GM21390 (cell line): ENCODE data around the gene ABCC6.
"Not testable (repeated sequence)": the region's sequence is repeated elsewhere in the genome, so short reads cannot be mapped to it uniquely, and the experiment has no call there.

Source experiments
- ATAC-seq: cut with Tn5 transposase; IDR thresholded peaks from one replicate; pipeline ENCODE4 v1.9.1; 2021; ENCODE audit not compliant: unreplicated experiment

ABCC6 gene

DNA sequence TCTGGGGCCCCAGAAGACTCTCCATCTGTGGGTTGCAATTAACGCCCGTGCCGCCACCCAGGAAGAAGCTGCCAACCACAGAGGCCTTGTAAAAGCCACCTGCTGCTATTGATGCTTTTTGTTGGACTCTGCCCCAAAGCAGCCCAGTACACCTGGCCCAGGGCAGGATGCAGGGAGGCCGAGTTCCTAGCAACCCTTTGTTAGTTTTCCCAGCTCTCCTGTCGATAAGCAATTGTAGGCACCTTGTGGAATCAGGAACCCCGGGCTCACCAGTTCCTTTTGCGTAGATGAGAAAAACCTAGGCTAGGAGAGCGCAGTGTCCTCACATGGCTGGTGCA lies 103.3 kb downstream of the ABCC6 start:
- ATAC-seq, result no peak

- no peak for ATAC-seq
These were observed 105.0 kb downstream of the ABCC6 start for GRCh38 chr16:16118337-16118736.

DNA sequence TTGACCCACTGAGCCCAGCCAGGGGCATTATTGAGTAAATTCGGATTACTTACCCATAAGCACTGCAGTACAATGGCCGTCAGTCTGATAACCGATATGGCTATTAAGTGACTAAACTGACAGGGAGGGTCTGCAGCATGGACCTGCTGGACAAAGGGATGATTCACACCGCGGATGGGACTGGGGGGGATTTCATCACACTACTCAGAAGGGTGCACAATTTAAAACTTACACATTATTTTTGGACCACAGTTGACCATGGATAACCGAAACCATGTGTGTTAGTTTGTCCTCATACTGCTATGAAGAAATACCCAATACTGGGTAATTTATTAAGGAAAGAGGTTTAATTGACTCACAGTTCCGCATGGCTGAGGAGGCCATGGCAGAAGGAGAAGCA lies 106.5 kb downstream of the ABCC6 start:
- no peak for ATAC-seq

DNA sequence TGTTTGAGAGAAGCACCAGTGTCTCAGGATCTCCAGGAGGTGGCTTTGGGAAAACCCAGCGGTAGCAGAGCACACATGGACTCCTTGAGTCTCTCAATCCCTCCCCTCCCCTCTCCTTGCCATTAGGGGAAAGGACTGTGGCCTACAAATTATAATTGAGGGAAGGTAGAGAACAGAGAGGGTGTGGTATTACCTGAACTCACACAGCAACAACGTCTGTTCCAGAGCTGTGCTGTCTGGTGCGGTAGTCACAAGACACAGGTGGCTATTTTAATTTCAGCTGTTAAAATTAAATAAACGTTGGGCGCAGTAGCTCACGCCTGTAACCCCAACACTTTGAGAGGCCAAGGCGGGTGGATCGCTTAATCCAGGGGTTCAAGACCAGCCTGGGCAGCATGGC lies 110.2 kb downstream of the ABCC6 start:
- ATAC-seq, result no peak

- no peak for ATAC-seq
These were observed 110.7 kb downstream of the ABCC6 start for GRCh38 chr16:16112450-16113053.

DNA sequence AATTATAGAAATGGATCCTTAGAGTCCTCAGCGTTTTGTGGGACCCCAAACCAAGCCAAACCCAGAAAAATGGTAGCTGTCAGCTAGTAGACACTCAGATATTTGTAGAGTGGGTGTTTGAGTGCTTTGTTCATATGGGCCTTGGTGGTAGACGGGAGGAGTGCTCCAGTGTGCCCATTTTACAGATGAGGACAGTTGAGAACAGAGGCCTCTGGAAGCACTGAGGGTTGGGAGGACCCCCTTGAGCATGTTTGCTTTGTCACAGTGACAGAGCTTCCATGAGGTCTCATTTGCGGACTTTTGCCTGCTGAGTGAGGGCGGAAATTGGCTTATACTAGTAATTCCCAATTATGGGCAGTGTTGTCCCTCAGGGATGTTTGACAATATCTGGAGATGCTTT lies 111.7 kb downstream of the ABCC6 start:
- no peak for ATAC-seq

- no peak for ATAC-seq
These were observed 113.2 kb downstream of the ABCC6 start for GRCh38 chr16:16110111-16110490.

GRCh38 chr16:16109453-16110110 lies 113.7 kb downstream of the ABCC6 start:
- no peak for ATAC-seq

DNA sequence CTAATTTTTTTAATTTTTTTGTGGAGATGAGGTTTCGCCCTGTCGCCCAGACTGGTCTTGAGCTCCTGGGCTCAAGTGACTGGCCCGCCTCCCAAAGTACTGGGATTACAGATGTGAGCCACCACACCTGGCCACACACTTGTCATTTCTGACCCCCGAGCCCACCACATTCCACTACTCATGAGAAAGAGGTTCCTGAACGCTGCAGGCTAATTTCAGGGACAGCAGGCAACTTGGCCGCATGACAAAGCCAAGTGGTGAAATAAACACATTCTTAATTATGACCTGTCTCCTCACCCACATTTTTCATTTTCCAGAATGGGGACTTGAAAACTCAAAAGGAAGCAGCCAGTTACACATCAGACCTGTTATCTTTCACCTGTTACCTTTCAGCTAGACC lies 114.5 kb downstream of the ABCC6 start:
- ATAC-seq, result no peak

- ATAC-seq, result no peak
These were observed 115.5 kb downstream of the ABCC6 start for GRCh38 chr16:16107839-16108238.

GRCh38 chr16:16106466-16106865 lies 116.8 kb downstream of the ABCC6 start:
- no peak for ATAC-seq

DNA sequence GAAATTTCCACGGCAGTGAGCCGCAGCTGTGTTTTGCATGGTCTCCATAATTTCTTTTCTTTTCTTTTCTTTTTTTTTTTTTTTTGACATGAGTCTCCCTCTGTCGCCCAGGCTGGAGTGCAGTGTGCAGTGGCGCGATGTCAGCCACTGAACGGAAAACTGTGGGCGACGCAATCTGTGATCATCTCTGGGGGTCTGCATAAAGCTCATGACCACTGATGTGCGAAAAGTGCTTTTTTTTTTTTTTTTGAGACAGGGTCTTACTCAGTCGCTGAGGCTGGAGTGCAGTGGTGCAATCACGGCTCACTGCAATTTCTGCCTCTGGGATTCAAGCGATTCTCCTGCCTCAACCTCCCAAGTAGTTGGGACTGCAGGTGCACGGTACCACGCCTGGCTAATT lies 117.6 kb downstream of the ABCC6 start:
- no peak for ATAC-seq

GRCh38 chr16:16104804-16105141 lies 118.5 kb downstream of the ABCC6 start:
- ATAC-seq, result not testable (repeated sequence)

DNA sequence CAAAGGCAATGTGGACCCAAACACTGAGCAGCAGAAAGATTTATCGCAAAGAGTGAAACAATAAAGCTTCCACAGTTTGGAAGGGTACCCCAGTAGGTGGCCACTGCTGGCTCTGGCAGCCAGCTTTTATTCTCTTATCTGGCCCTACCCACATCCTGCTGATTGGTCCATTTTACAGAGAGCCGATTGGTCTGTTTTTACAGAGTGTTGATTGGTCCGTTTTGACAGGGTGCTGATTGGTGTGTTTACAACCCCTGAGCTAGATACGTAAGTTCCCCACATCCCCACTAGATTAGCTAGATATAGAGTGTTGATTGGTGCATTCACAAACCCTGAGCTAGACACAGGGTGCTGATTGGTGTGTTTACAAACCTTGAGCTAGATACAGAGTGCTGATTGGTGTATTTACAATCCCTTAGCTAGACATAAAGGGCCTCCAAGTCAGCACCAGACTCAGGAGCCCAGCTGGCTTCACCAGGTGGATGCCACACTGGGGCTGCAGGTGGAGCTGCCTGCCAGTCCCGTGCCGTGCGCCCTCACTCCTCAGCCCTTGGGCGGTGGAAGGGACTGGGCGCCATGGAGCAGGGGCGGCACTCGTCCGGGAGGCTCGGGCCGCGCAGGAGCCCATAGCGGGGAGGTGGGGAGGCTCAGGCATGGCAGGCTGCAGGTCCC lies 119.0 kb downstream of the ABCC6 start:
- ATAC-seq, result not testable (repeated sequence)

GRCh38 chr16:16102738-16103137 lies 120.6 kb downstream of the ABCC6 start:
- no peak for ATAC-seq

DNA sequence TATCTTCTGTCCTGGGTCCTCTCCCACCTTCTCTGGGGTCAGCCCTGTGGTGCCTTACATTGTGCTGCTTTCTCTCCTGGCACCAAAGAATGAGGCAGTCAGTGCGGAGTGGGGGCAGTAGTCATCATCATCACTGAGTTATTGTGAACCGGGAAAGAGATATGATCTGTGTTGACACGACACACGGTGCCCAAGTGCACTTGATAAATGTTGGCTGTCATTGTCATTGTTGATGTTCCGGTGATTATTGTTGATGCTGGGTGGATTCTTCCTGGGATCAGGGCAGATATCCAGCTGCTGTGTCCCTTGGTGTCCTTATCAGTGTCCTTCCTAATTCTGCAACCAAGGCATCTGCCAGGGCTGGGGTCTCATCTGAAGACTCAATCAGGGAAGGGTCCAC lies 121.7 kb downstream of the ABCC6 start:
- no peak for ATAC-seq

DNA sequence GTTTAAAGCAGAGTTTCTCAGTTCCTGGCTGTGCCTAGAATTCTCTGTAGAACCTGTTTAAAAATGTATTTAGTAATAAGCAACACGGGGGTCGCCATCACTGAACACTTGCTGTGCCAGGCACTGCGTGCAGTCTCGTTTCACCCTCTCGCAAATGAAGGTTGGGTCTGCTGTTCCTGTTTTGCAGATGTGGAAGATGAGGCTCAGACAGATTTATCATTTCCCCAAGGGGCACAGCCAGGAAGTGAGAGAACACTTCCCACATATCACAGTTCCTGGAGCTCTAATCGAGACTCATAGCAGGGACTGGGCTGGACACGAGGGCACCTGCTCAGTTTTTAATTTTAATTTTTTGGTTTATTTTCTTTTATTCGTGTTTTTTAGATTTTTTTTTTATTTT lies 122.7 kb downstream of the ABCC6 start:
- no peak for ATAC-seq

GRCh38 chr16:16099320-16099719 lies 124.0 kb downstream of the ABCC6 start:
- no peak for ATAC-seq
